SU-DHL-6 (cell line): ENCODE measurements around the gene CRB2.
"Not testable (repeated sequence)": the region's sequence is repeated elsewhere in the genome, so short reads cannot be mapped to it uniquely, and the experiment has no call there.

Experiments
- EZH2phosphoT487 ChIP-seq: fragments of 200-600 bp; sonication (generic), shearing (Covaris generic); conservative IDR thresholded peaks from 2 replicates; pipeline ENCODE4 v1.6.1; 2018; ENCODE audit warnings: mild to moderate bottlenecking, antibody characterized with exemption, low read length, moderate library complexity, mixed read lengths
- TF ChIP-seq, protein P1 (sequence below): fragments of 200-600 bp; sonication (generic); IDR thresholded peaks from one replicate; pipeline ENCODE4 v1.5.1; 2017; ENCODE audit warnings: antibody characterized with exemption, mild to moderate bottlenecking, low read length, moderate library complexity; ENCODE audit not compliant: insufficient read depth, poor library complexity, severe bottlenecking

DNA sequence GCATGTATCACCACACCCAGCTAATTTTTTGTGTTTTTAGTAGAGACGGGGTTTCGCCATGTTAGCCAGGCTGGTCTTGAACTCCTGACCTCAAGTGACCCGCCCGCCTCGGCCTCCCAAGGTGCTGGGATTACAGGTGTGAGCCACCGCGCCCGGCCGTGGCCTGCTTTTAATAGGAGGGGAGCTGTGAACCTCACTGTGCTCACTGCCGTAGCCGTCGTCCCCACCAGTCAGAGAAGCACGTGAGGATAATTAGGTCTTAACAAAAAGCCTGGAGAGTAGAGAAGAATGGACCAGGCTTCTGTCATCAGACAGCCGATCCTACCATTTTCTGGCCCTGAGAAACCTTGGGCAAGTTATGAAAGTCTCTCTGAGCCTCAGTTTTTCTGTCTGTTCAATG, 42.9 kb downstream of the CRB2 start:
- TF ChIP-seq, protein P1, sequence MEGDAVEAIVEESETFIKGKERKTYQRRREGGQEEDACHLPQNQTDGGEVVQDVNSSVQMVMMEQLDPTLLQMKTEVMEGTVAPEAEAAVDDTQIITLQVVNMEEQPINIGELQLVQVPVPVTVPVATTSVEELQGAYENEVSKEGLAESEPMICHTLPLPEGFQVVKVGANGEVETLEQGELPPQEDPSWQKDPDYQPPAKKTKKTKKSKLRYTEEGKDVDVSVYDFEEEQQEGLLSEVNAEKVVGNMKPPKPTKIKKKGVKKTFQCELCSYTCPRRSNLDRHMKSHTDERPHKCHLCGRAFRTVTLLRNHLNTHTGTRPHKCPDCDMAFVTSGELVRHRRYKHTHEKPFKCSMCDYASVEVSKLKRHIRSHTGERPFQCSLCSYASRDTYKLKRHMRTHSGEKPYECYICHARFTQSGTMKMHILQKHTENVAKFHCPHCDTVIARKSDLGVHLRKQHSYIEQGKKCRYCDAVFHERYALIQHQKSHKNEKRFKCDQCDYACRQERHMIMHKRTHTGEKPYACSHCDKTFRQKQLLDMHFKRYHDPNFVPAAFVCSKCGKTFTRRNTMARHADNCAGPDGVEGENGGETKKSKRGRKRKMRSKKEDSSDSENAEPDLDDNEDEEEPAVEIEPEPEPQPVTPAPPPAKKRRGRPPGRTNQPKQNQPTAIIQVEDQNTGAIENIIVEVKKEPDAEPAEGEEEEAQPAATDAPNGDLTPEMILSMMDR = not testable (repeated sequence)
- TF ChIP-seq EZH2phosphoT487 = not testable (repeated sequence)
